Caco-2 (cell line): ENCODE results near the gene RNASE9. TPM values are rescaled to one million over a fixed set of nuclear protein-coding genes. Genes with fewer than 3 reads are reported as not detected.
A peak's percentile ranks its signal among the peaks of the same experiment; 100 is the strongest.

Experiments
- Bru-seq: library from RNA; stranded (reverse); fragments of 400-500 nt; gene quantifications from one replicate; lab custom pipeline; 2021; lab: Mats Ljungman, UMichigan
- BruChase-seq, 2 experiments: library from RNA; stranded (reverse); fragments of 400-500 nt; gene quantifications; one replicate each; lab custom pipeline; 2021; lab: Mats Ljungman, UMichigan
- BruUV-seq: library from RNA; stranded (reverse); fragments of 400-500 nt; replicated peaks from 2 replicates; lab custom pipeline; 2021; lab: Mats Ljungman, UMichigan
- CTCF ChIA-PET: fragments of 300-600 bp; sonication (Branson Sonifier 250); formaldehyde crosslinking; loops from one replicate; lab custom pipeline; 2022; ENCODE audit warnings: antibody characterized with exemption; lab: Charles Lee
- POLR2A ChIA-PET: fragments of 300-600 bp; sonication (Branson Sonifier 250); formaldehyde crosslinking; loops from one replicate; lab custom pipeline; 2022; ENCODE audit warnings: antibody characterized with exemption; lab: Charles Lee
- DNase-seq, 2 experiments: peaks; one replicate each; pipeline versions ENCODE4 v3.0.0 to v3.0.0-alpha.2; 2020 to 2022
- H3K27me3 ChIP-seq: replicated peaks from 2 replicates; pipeline ENCODE4 v1.6.0; 2011; ENCODE audit warnings: low read length; ENCODE audit not compliant: control insufficient read depth, insufficient read depth
- H3K36me3 ChIP-seq: 2 replicates; pipeline ENCODE4 v1.5.1; 2011; ENCODE audit warnings: low read length; ENCODE audit not compliant: control insufficient read depth, insufficient read depth
- H3K4me1 ChIP-seq: fragments of 250-450 bp; sonication (Bioruptor Pico); 2 replicates; pipeline ENCODE4 v1.5.1; 2020; ENCODE audit warnings: mild to moderate bottlenecking
- H3K4me3 ChIP-seq: 2 replicates; pipeline ENCODE4 v1.5.1; 2011; ENCODE audit warnings: low read depth, mild to moderate bottlenecking, control low read depth, low read length
- H3K9me3 ChIP-seq: fragments of 250-450 bp; sonication (Bioruptor Pico); 2 replicates; pipeline ENCODE4 v1.5.1; 2020; ENCODE audit warnings: mild to moderate bottlenecking, moderate library complexity
- H3K27ac Mint-ChIP-seq: one replicate; pipeline ENCODE4 v1.8.0; 2022; ENCODE audit warnings: mixed read lengths; ENCODE audit not compliant: unreplicated experiment
- H3K27me3 Mint-ChIP-seq: one replicate; pipeline ENCODE4 v1.8.0; 2022; ENCODE audit warnings: mixed read lengths; ENCODE audit not compliant: insufficient read depth, unreplicated experiment
- H3K36me3 Mint-ChIP-seq: one replicate; pipeline ENCODE4 v1.8.0; 2022; ENCODE audit warnings: mild to moderate bottlenecking, mixed read lengths; ENCODE audit not compliant: insufficient read depth, unreplicated experiment
- H3K4me1 Mint-ChIP-seq: one replicate; pipeline ENCODE4 v1.8.0; 2022; ENCODE audit warnings: low read depth, mixed read lengths; ENCODE audit not compliant: unreplicated experiment
- H3K4me3 Mint-ChIP-seq: one replicate; pipeline ENCODE4 v1.8.0; 2022; ENCODE audit warnings: mild to moderate bottlenecking, moderate library complexity, mixed read lengths; ENCODE audit not compliant: unreplicated experiment
- H3K9me3 Mint-ChIP-seq: one replicate; pipeline ENCODE4 v1.8.0; 2022; ENCODE audit warnings: mixed read lengths; ENCODE audit not compliant: unreplicated experiment
- CTCF ChIP-seq, 2 experiments: fragments of 200-600 bp in 1 of 2; IDR thresholded peaks; 1 replicate in 1 of 2; 2 replicates in 1 of 2; pipeline versions ENCODE4 v1.5.1 to v1.8.0; 2011 to 2022; ENCODE audit warnings: antibody characterized with exemption in 1 of 2, control low read depth in 1 of 2, inconsistent platforms in 1 of 2, low read depth in 1 of 2, low read length in 1 of 2, mild to moderate bottlenecking in 1 of 2, moderate library complexity in 1 of 2; ENCODE audit not compliant: insufficient read depth in 1 of 2, severe bottlenecking in 1 of 2, unreplicated experiment in 1 of 2
- intact Hi-C: fragments of 100-400 bp; cut with micrococcal nuclease; formaldehyde crosslinking; loops from one replicate; pipeline ENCODE4 v1.10.0; 2022; ENCODE audit not compliant: unreplicated experiment
- long read RNA-seq: library from polyadenylated mRNA; stranded (forward); transcript quantifications from one replicate; pipeline ENCODE4 v2.0.0, GENCODE V29; 2022
- total RNA-seq: library from RNA; stranded (reverse); gene quantifications from 2 replicates; pipeline ENCODE4 v1.2.3, GENCODE V29; 2022

RNASE9 gene
- total RNA-seq (not detected in 2 replicates), Bru-seq, nascent RNA (not detected), BruChase-seq, experiment 1, labeled RNA remaining after a 2-hour chase (not detected), BruChase-seq, experiment 2, labeled RNA remaining after a 6-hour chase (not detected)
- long read RNA-seq, result 0 reads

- TF ChIP-seq CTCF (IDR thresholded peaks at IDR 0.05; ENCODE audit: insufficient read depth in 1 of 2, low read depth in 1 of 2, low read length in 1 of 2, severe bottlenecking in 1 of 2, unreplicated experiment in 1 of 2), result no peak
- ChIA-PET POLR2A (no interaction called here), CTCF (no interaction called here)
- no peaks in the 10 kb centered on the region for H3K9me3 Mint-ChIP-seq
- DNase-seq, result no peak
- peaks cover 15% of the 10 kb centered on the region for H3K4me1 Mint-ChIP-seq
- no peaks in the 10 kb centered on the region for H3K9me3 ChIP-seq
- H3K4me1 ChIP-seq, result peaks cover 5% of the 10 kb centered on the region
- no peaks in the 10 kb centered on the region for H3K27me3 ChIP-seq
- H3K4me3 Mint-ChIP-seq, result no peak within 1 kb of the TSS
- H3K4me3 ChIP-seq, result no peak within 1 kb of the TSS
- no peak within 1 kb of the TSS for H3K27ac Mint-ChIP-seq
- H3K36me3 ChIP-seq, result no peaks in the 10 kb centered on the region
- no peaks in the 10 kb centered on the region for H3K27me3 Mint-ChIP-seq
- no peaks in the 10 kb centered on the region for H3K36me3 Mint-ChIP-seq
- BruUV-seq, result no TSS peak
- intact Hi-C loops, result no loop called here
Measured at GRCh38 chr14:20560961-20561360, at the start of gene RNASE9. RNASE9 (minus strand) TSS chr14:20561047.

GRCh38 chr14:20610002-20610765 is 49.3 kb upstream of the RNASE9 start:
- BruUV-seq, result no TSS peak
- TF ChIP-seq CTCF (IDR thresholded peaks at IDR 0.05; ENCODE audit: insufficient read depth in 1 of 2, low read depth in 1 of 2, low read length in 1 of 2, severe bottlenecking in 1 of 2, unreplicated experiment in 1 of 2), result no peak
- DNase-seq, result peak; percentile 85 to 88
- CTCF ChIA-PET, result interaction anchor here (0.5 to 2.5 kb wide), 9 partner anchors 18 to 267 kb away, joined by 3 to 8 read pairs (median 3); partner anchors contain the start of genes PARP2 and RNASE12
- Mint-ChIP-seq H3K4me3 (no peak overlapping the region), H3K27ac (no peak overlapping the region), H3K9me3 (no peaks in the 10 kb centered on the region), H3K27me3 (no peaks in the 10 kb centered on the region), H3K36me3 (no peaks in the 10 kb centered on the region), H3K4me1 (peaks cover 14% of the 10 kb centered on the region)
- Histone ChIP-seq H3K4me3 (peak overlapping the region; percentile 96), H3K27me3 (no peaks in the 10 kb centered on the region), H3K36me3 (no peaks in the 10 kb centered on the region), H3K9me3 (no peaks in the 10 kb centered on the region), H3K4me1 (no peaks in the 10 kb centered on the region)
- POLR2A ChIA-PET, result interaction anchor here (0.5 kb wide), 1 partner anchor 77 kb away, joined by 3 read pairs; no protein-coding TSS in a partner anchor
- intact Hi-C loops, result no loop called here

GRCh38 chr14:20609215-20610001 is 48.6 kb upstream of the RNASE9 start:
- Histone ChIP-seq H3K27me3 (no peaks in the 10 kb centered on the region), H3K9me3 (no peaks in the 10 kb centered on the region), H3K4me1 (no peaks in the 10 kb centered on the region), H3K36me3 (no peaks in the 10 kb centered on the region), H3K4me3 (peak overlapping the region; percentile 96)
- Mint-ChIP-seq H3K27me3 (no peaks in the 10 kb centered on the region), H3K4me3 (no peak overlapping the region), H3K27ac (no peak overlapping the region), H3K9me3 (no peaks in the 10 kb centered on the region), H3K36me3 (no peaks in the 10 kb centered on the region), H3K4me1 (peaks cover 6% of the 10 kb centered on the region)
- POLR2A ChIA-PET, result no interaction called here
- no TSS peak for BruUV-seq
- CTCF ChIA-PET, result interaction anchor here (0.6 to 2.5 kb wide), 8 partner anchors 19 to 266 kb away, joined by 3 to 8 read pairs (median 4); partner anchors contain the start of genes PARP2 and RNASE12
- peak; percentile 71 to 82 for DNase-seq
- intact Hi-C loops, result loop anchor here (1.0 kb wide), 4 partner anchors 148 to 282 kb away; partner anchors contain the start of genes APEX1 and PIP4P1
- peak; percentile 93 to 98 for TF ChIP-seq CTCF (IDR thresholded peaks at IDR 0.05; ENCODE audit: insufficient read depth in 1 of 2, low read depth in 1 of 2, low read length in 1 of 2, severe bottlenecking in 1 of 2, unreplicated experiment in 1 of 2)
